ENCODE results near the gene ELK3. TPM values are rescaled to one million over a fixed set of nuclear protein-coding genes. Genes with fewer than 3 reads are reported as not detected.

The ELK3 gene
- total and polyA plus RNA-seq, 2 of the 13 experiments (the other 11 are each of a cell fraction or from before 2014, with no cell fraction given), result 2.9 to 3.2 TPM

DNA sequence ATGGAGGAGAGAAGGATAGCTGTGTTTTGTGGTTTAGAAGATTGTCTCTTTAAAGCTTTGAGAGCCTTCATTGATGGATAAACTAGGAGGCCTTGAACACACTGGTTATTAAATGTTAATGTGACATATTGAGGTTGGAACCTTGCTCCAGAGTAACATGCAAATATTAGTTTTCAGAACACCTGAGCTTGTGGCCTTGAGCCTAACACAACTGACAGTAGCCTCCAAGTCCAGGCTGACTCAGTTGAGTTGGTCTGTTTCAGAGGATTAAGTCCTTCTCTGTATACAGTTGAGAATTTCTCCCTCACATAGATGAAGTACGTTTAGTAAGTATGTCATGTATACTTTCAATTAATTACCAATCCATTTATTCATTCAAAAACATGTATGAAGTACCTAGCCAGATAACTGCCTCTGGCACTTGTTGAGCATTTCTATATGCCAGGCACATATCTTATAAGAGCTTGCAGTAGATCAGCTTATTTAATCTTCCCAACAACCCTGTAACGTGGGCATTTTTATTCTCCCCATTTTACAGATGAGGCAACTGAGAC, 63.5 kb downstream of the ELK3 start (continued):
- TF ChIP-seq MXD4 (CRISPR knock-in tag; IDR thresholded peaks at IDR 0.05) (0 out of 2 replicates have a peak, but pooled peaks have one; percentile 25), TEAD3 (CRISPR knock-in tag; optimal IDR thresholded peaks at IDR 0.05; ENCODE audit: borderline replicate concordance) (peak; percentile 15)

DNA sequence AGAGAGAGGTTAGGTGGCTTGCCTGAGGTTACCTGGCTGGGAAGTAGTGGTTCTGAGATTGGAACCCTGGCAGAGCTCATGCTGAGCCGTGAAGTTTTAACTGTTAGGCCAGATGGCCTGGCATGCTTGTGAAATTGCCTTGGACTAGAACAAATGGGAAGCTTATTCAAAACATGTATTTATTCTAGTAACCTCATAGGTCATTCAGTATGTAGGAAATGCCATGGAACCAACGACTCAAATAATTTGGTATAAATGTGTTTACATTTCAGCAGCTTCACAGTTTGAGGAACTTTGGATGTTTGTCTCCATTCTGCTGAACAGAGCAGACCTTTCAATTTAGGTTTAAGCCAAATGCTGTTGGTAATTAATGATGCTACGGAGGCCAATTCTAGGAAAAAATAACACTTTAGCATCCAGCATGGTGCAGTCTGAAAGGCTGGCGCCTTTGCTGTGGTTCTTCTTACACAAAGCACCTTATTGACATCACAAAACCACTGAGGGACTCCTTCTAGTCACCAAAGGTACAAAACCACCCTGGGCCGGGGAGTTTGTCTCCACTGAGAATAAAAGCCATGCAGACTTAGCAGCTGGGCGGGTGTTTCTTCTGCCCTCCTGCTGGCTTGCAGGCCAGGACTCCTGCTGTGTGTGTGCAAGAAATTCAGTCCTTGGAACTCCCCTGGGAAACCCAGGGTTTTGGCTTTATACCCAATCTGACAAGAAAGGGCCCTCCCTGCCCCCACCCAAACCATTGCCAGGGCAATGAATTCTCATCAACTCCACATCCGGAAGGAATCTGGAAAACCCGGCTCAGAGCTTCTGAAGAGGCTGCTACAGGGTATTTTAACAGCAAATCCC, 64.2 kb downstream of the ELK3 start:
- no peak overlapping the region for H2AFZ ChIP-seq (ENCODE audit: low read length)
- no TSS peak for BruUV-seq (replicated peaks)
- no peaks in the 10 kb centered on the region for H3K27me3 ChIP-seq (ENCODE audit: control insufficient read depth in 1 of 2, insufficient read depth in 2 of 2, low read length in 2 of 2)
- no peak overlapping the region for H3K9ac ChIP-seq (ENCODE audit: insufficient read depth, low read depth, low read length)
- H3K79me2 ChIP-seq (ENCODE audit: insufficient read depth, low read length), result no peaks in the 10 kb centered on the region
- no peak for DNase-seq (ENCODE audit: low spot score)
- no peak for ATAC-seq
- FAIRE-seq, result no peak
- TF ChIP-seq ZNF256 (CRISPR knock-in tag; conservative IDR thresholded peaks at IDR 0.05) (no peak), SNRNP70 (IDR thresholded peaks at IDR 0.05; ENCODE audit: low read depth, low read length) (no peak), MYNN (CRISPR knock-in tag; IDR thresholded peaks at IDR 0.05; ENCODE audit: low read depth) (no peak), ZSCAN29 (CRISPR knock-in tag; conservative IDR thresholded peaks at IDR 0.05) (no peak), CENPT (CRISPR knock-in tag; IDR thresholded peaks at IDR 0.05; ENCODE audit: low read depth) (no peak), ZNF776 (CRISPR knock-in tag; IDR thresholded peaks at IDR 0.05) (no peak), ZNF629 (CRISPR knock-in tag; conservative IDR thresholded peaks at IDR 0.05) (peak; percentile 89; the same call in 1 of the 2 replicates), CHD4 (IDR thresholded peaks at IDR 0.05; ENCODE audit: borderline replicate concordance, low read length) (peak; percentile 24; the same call in 1 of the 2 replicates), NCOA1 (CRISPR knock-in tag; IDR thresholded peaks at IDR 0.05) (no peak), DNMT3B (CRISPR knock-in tag; conservative IDR thresholded peaks at IDR 0.05) (no peak)
- TF ChIP-seq, protein P1, sequence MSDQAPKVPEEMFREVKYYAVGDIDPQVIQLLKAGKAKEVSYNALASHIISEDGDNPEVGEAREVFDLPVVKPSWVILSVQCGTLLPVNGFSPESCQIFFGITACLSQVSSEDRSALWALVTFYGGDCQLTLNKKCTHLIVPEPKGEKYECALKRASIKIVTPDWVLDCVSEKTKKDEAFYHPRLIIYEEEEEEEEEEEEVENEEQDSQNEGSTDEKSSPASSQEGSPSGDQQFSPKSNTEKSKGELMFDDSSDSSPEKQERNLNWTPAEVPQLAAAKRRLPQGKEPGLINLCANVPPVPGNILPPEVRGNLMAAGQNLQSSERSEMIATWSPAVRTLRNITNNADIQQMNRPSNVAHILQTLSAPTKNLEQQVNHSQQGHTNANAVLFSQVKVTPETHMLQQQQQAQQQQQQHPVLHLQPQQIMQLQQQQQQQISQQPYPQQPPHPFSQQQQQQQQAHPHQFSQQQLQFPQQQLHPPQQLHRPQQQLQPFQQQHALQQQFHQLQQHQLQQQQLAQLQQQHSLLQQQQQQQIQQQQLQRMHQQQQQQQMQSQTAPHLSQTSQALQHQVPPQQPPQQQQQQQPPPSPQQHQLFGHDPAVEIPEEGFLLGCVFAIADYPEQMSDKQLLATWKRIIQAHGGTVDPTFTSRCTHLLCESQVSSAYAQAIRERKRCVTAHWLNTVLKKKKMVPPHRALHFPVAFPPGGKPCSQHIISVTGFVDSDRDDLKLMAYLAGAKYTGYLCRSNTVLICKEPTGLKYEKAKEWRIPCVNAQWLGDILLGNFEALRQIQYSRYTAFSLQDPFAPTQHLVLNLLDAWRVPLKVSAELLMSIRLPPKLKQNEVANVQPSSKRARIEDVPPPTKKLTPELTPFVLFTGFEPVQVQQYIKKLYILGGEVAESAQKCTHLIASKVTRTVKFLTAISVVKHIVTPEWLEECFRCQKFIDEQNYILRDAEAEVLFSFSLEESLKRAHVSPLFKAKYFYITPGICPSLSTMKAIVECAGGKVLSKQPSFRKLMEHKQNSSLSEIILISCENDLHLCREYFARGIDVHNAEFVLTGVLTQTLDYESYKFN (CRISPR knock-in tag; conservative IDR thresholded peaks at IDR 0.05), result no peak
- POLR2A ChIA-PET, result interaction anchor here (1.3 kb wide), 1 partner anchor 10 kb away, joined by 3 read pairs; no protein-coding TSS in a partner anchor
- H3K27ac ChIP-seq (ENCODE audit: extremely low read length, insufficient read depth, low read length), result peak overlapping the region; percentile 31
- H4K20me1 ChIP-seq (ENCODE audit: insufficient read depth, low read length), result no peaks in the 10 kb centered on the region
- H3K9me3 ChIP-seq (ENCODE audit: low read length), result no peaks in the 10 kb centered on the region
- peaks cover 68% of the 10 kb centered on the region for H3K4me1 ChIP-seq (ENCODE audit: insufficient read depth, low read length)
- in situ Hi-C loops (cut with HindIII; ENCODE audit: extremely low pct_ligation_motif_present, low pct_unique_long_range_greater_than_20kb) (no loop called here), intact Hi-C loops (cut with micrococcal nuclease; ENCODE audit: unreplicated experiment) (no loop called here)
- no peak overlapping the region for H3K4me3 ChIP-seq (replicated peaks in 1 of 3; ENCODE audit: insufficient read depth in 1 of 3, low read depth in 2 of 3, low read length in 3 of 3)
- 86% methylated on average over 8 of the region's 8 CpGs for WGBS (ENCODE audit: low lambda C conversion rate)
- H3K4me2 ChIP-seq (ENCODE audit: low read depth, low read length), result peak overlapping the region; percentile 6; the same call in 1 of the 2 replicates
- CTCF ChIA-PET (ENCODE audit: low intra/inter-chr PET ratio, low total read pairs), result no interaction called here
- 0 out of 5 replicates have a peak, but pooled peaks cover 0 to 2% of the 10 kb centered on the region in 2 experiments for H3K36me3 ChIP-seq (replicated peaks in 1 of 2; ENCODE audit: control insufficient read depth in 1 of 2, insufficient read depth in 2 of 2, low read length in 2 of 2)

Measured in HepG2 (cell line).